GM19043 (cell line): ENCODE data around the gene ZNF275.
"Not testable (repeated sequence)": the region's sequence is repeated elsewhere in the genome, so short reads cannot be mapped to it uniquely, and the experiment has no call there.

Experiments used
- ATAC-seq: cut with Tn5 transposase; IDR thresholded peaks from one replicate; pipeline ENCODE4 v1.9.1; 2021; ENCODE audit warnings: low read depth; ENCODE audit not compliant: unreplicated experiment

ZNF275 gene

DNA sequence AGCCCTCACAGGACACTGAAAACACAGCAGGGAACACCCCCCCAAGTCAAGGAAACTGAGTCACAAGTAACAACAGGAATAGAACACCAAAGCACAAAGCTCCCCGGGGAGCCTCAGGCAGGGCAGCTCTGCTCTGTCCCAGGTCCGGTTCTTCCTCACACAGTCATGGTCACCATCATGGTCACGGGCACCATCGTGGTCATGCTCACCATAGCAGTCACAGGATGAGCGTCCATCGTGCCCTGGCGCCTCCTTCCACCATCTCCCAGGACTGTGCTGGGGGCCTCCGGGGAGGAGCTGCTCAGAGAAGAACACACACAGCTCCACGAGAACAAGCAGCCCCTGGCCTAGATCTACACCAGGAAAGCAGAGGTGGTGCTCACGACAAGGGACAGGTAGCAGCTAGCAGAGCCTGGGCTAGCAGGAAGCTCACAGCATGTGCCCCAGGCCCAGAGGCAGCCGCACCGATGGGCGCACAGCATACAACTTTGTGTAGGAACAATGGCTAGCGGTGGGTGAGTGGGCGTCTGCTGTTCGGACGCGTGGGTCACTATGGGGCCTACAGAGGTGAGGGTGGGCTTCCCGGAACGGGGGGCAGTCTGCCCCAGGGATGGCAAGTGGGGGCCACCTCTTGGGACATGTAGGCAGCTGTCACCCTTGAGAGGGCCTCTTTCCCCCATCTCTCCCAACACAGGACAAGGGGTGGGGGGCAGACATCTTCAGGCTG is 15.8 kb upstream of the ZNF275 start:
- ATAC-seq, result no peak

DNA sequence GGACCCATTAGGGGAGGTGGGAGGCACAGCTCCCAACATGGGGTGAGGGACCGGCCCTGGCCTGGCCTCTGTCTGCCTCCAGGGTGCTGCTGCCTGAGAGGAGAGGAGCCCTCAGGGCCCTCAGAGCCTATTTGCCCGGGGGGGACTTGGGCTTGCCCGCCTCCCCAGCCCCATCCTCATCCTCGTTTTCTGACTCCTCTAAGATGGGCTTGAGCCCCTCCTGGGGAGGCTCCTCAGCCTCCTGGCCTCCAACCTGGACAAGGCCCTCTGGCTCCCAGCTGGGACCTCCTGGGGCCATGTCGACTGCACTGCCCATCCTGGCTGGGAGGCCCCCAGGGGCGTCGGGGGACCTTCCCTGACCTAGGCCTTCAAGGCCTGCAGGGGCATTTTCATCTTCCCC is 15.1 kb upstream of the ZNF275 start:
- ATAC-seq, result no peak

DNA sequence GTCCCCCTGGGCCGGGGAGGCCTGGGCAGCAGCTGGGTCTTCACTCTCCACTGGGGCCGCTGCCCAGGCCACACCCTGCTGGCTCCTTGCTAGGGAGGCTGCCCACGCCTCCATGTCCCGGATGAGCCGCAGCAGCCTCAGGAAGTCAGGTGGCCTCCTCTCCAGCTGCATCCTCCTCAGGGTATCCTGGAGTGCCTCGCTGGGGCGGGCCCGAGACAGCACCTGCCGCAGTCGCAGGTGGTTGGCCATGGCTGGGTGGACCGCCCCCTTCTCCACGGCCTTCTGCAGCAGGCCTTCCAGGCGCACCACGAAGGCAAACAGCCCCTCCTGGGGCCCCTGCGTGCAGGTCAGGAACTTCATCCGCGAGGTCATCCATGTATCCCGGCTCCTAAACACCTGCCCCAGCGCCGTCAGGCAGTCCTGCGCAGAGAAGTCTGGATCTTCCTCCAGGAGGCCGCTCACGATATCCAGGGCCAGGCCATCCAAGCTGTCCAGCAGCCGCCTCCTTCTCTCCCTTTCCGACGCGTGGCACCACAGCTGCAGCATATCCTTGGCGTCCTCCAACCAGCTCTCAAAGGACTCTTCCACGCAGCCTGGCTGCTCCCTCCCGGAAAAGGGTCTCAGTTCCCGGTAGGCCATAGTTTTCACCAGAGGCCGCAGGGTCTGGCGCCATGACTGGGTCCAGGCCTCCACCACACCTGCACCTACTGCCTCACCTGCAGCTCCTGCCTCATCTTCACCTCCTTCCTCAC is 14.5 kb upstream of the ZNF275 start:
- no peak for ATAC-seq

DNA sequence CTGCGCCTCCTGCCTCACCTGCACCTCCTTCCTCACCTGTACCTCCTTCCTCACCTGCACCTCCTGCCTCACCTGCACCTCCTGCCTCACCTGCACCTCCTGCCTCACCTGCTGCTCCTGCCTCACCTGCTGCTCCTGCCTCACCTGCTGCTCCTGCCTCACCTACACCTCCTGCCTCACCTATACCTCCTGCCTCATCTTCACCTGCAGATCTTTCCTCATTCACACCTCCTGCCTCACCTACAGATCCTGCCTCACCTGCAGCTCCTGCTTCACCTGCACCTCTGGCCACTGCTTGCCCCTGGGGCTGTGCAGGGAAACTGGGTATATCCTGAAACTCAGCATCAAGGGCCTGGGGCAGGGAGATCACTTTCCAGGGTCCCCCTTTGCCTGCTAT is 13.9 kb upstream of the ZNF275 start:
- ATAC-seq, result not testable (repeated sequence)

DNA sequence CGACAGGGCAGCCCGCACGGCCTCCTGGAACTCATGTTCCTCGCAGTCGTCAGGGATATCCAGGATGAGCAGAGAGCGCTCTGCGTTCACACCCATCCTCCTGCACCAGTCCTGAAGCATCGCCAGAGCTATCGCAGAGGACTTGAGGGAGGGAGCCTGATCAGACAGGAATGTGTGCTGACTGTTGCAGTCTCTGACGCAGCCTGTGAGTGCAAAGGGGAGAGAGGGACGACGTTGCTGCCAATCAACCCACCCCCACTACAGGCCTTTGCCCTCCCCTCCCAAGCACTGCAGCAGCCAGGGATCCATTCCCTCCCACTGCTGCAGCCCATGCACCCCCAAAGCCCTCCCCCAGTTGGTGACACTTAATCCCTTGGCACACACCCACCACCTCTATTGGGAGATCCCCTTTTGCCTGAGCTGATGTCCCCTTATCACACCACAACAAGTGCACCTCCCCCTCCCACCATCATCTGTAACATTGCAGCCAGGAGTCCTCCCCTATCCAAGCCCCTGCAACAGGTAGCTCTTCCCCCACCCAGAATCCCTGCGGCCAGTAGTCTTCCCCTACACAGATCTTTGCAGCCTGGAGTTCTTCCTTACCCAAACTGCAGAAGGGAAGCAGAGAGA is 13.3 kb upstream of the ZNF275 start:
- ATAC-seq, result no peak

DNA sequence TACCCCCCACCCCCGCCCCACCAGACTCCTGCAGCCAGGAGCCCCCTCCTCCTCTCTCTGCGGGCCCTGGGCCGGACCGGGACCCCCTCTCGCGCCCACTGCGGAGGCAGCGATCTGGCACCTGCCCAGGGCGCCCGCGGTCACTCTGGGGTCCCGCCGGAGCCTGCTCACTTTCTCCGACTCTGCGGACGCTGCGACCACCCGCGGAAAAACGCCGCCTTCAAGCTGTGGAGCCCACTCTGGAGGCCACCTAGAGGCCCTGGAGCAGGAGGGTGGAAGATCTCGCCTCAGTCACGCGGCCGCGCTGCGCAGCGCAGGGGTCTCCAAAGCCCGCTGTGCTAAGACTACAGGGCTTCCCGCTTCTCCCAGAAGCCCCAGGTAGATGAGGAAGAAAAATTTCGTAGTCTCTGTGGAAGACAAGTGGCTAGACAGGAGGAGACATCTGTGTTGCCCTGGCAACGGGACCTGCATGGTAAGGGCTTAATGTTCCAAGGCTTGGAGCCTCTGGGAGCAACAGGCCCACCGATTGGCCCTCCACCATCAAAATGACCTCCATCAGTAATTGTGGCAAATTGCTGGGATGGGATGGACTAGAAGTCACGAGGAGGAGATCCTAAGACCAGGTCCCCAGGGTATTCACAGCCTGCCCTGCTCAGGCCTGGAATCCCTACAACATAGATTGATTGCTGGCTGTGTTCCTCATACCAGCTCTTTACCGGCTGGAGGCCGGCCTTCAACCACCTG is 12.4 kb upstream of the ZNF275 start, which contains the start of gene PNMA6F:
PNMA6F (minus strand) TSS at position 387 of the 744 bp plus-strand sequence. CDS start 1,093 bp downstream, outside the sequence.
- ATAC-seq, result no peak

DNA sequence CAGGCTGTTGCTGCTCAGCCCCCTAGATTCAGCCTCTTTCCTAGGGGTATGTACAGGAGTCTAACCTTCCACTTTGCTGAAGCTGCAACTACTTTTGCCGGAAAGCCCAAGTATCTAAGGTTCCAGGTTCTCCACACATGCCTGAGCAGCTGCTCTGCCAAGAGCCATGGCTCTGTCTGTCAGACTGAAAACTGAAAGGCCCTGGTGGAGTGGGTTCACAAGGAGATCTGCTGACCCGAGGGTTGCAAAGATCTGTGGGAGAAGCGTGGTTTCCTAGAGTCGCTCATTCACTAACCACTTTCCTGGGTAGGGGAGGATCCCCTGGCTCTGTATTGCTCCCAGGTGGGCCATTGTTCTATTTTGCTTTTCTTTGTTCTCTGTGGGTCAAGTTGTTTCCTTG is 6.4 kb upstream of the ZNF275 start:
- ATAC-seq, result no peak

DNA sequence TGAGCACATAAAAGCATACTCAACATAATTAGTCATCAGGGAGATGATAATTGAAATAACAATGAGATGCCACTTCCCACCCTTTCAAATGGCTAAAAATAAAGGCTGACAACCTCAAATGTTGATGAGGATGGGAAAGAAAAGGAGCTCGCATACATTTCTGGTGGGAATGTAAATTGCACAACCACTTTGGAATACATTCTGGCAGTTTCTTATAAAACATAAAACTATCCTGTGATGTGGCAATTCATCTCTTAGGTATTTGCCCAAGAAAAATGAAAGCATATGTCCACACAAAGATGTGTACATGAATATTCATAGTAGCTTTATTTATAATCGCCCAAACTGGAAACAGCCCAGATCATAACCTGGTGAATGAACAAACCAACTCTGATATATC is 687 bp upstream of the ZNF275 start:
- ATAC-seq, result no peak

DNA sequence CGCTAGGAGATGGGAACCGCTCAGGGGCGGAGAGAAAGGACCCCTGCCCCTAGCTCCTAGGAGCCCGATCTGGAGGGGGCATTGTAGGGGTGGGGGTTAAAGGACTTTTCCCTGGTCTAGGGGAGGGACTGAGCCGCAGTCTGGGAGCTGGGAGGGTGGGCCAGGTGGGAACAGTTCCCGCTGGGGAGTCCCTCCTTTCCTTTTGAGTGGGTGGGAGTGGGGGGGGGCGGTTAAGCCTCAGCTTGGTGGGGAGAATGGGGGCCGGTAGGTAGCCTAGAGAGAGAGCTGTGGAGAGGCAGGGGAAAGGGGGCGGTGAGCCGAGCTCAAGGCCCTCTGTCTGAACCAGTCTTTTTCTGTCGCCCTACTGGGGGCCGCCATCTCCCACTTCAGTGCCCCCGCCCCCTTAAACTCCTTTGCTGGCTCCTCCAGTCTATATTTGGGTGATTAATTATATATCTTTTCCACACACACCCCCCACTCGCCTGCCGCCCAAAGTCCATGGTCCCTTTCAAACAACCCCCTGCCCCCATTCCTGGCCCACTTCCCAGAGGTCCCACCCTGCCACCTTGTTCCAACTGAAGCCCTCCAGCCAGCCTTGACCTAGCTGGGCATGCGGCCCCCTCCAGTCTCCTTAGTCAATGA is 822 bp downstream of the ZNF275 start:
- ATAC-seq, result no peak

DNA sequence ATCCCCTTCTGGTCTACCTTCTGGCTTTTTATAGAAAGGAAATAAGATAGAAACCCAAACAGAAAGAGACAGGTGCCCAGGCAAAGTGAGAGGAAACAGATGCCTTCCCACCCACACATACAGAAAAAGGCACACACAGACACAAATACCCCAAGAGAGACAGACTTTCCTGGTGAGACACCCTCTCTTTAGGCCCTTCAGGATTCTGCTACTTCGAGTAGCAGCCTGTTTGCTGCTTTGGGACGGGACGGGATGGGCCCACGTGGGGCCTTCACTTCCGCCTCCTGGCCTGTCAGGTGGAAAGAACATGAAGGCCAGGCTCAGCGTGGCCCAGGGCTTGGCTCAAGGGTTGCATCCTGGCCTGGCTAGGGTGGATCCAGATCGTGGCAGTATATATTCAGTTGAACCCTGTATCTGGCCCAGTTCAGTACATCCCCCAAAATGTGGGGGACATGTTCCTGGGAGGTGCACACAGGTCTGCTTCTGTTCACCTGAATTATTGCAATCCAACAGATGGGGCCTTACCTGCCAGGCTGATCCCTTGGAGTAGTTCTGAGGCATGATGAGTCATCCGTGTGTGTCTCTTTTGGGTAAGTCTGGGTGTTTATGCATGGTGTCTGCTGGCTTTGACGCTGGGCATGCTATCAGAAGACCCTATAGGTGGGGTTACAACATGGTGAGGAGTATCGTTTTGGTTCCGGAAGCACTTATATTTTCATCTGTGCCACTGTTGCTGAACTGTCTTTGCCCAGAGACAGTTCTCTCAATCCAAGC is 2.4 kb downstream of the ZNF275 start:
- peak; percentile 45 for ATAC-seq

DNA sequence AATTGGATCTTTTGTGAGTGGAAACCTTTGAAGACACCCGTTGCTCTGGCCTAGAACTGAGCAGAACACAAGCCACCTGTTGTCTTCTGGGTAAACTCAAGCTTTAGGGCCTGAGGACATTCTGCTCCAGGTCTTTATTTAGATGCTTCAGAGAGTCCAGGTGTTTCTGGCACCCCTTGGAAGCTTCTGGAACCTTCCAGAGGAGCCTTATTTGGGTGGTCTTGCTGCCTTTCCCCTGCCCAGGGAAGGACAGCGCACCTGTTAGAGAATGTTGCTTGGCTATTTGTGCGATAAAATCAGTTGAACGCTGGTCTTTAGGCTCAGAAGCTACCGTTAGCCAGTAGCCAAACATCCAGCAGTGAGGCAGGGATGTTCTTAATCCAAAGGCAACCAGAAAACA is 3.0 kb downstream of the ZNF275 start:
- ATAC-seq, result no peak

DNA sequence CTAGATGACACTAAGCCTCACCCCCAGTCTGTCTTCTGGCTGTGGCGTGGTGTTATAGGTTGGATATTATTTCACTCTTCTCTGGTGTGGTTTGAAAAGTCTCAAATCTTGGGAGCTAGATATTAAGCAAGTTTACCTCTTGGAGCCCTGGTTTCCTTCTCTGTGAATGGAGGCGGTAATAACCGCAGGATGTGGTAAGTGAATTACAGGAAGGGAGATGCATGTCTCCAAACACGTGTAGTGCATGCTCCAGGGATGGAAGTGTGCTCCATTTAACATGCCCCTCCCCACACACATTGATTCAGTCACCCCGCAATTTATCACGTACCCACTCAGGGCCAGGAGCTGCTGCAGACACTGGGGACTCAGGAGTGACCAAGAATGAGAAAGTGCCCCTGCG is 4.9 kb downstream of the ZNF275 start:
- ATAC-seq, result no peak

DNA sequence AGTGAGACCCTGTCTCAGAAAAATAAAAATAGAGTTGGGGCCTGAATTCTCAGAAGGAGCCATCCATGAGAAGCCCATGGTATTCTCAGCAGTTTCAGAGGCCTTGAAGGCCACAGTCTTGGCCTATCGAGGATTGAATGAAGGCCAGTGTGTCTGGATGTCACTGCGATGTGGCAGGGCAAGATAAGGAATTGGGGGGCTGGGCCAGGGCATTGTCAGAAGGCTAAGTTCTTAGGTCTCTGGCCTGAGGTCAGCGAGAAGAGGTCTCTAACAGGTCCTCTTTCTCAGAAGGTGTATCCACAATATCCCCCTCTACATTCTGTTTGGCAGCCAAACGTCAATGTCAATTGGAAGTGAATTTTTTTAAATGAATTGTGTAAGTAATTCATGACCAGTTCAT is 5.7 kb downstream of the ZNF275 start:
- no peak for ATAC-seq

DNA sequence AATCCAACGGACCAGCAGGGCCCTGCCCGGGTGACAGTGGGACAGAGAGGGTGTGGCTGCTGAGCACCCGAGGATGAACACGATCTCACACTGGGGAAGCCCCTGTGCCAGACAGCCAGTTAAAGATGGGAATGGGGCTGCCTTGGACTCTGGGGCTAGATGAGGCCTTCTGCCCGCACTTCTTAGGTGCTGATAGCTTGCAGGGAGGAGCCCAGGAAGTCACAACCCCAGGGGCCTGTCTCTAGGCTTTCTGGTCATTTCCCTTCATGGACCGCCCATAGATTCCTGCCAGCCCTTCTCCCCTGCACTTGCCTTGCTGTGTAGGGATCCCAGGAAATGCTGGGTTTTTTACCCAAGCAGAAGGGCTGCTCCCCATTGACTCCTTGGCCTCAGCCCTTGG is 6.2 kb downstream of the ZNF275 start:
- no peak for ATAC-seq

DNA sequence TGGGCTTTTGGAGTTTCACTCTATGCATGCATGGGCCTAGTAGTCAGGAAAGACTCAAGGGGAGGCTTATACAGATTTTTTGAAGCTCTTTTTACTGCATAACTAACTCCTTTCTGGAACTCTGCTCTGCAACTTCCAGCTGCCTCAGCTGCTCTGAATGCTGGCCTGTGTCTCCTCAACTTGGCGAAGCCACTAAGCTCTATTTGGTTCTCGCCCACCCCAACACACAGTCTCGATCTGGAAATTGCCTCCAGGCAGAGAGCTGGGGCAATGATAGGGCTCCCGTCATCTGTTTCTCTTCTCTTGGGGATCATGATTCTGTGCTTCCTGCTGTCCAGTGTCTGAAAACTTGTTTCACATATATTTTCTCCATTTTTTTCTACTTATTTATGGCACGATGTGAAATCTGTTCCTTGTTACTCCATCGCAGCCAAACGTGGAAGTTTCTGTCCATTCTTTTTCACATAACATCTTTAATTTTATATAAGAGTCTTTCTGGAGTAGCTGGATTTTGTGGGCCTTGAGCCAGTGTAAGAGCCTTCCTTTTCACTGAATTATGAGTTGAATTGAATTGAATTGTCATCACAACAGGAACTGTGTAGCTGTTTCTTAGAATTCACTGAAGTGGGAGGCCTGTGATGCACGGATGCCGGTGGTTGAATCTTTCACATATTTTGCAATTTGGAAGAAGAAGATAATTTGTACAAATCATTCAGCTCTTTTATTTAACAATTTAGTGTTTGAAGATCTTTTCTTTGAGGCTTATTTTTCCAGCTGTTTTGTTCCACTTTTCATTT is 9.0 kb downstream of the ZNF275 start:
- ATAC-seq, result no peak

DNA sequence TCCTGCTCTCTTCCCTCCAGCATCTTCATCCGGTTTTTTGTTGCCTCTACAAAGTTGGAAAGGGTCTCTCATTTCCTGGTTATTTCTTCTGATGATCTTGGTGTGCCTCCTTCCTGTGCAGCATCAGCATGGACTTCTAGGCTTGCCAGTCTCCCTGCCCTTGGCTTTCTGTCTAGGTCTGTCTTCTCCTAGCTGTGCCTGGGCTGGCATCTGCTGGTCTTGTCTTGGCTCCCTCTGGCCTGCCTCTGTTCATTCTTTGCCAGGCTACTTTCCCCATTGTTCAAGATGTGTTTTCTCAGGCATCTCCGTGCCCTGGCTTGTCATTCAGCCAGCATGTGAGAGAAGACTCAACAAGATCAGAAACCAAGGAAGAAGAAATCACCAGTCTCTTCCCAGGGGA is 9.7 kb downstream of the ZNF275 start:
- ATAC-seq, result no peak

DNA sequence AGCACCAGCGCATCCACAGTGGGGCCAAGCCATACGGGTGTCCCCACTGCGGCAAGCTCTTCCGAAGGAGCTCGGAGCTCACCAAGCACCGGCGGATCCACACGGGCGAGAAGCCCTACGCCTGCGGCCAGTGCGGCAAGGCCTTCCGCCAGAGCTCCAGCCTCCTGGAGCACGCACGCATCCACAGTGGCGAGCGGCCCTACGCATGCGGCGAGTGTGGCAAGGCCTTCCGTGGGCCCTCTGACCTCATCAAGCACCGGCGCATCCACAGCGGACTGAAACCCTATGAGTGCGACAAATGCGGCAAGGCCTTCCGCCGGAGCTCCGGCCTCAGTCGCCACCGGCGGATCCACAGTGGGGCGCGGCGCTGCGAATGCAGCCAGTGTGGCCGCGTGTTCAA is 13.6 kb downstream of the ZNF275 start:
- no peak for ATAC-seq

DNA sequence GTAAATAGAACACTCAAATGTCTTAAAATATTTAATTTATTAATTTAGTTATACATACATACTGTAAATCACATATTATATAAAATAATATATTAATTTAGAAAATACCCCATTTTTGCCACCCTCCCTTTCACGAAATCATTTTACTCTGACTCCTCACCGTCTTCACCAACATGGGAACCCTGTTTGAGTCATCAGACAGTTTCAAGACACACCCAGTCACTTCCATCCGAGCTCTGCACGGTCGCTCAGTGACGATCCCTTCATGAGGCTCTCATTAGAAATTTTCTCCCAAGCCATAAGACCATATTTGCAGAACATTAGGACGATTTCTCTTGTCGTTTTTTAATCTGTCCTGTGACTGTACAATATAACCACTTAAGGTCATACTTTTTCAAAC is 14.5 kb downstream of the ZNF275 start:
- ATAC-seq, result no peak

DNA sequence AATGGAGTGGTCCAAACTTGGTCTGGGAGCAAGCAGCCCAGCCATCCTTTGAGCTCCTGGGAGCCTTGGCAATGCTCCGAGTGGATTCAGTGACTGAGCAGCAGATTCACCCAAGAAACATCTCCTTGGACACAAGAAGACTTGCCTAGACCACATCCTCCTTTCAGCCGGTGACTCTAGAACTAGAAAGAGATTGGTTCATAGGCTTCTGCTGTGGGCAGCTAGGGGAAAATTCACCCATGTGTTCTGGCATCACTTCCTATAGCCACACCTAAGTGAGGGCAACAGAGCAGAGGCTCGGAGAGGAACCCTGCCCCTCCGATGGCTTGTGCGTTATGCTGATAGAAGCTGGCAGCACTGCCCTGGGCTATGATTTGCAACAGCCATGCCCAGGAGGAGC is 16.0 kb downstream of the ZNF275 start:
- no peak for ATAC-seq
